Astrocyte (in vitro differentiated cells and primary cell): Measurements from ENCODE around the gene G2E3.

Experiments
- EZH2 ChIP-seq: IDR thresholded peaks from 2 replicates; pipeline ENCODE4 v1.6.1; 2012; ENCODE audit warnings: mild to moderate bottlenecking, low read length, inconsistent platforms; ENCODE audit not compliant: insufficient read depth
- TF ChIP-seq, protein P1 (sequence below): IDR thresholded peaks from 2 replicates; pipeline ENCODE4 v1.5.1; 2011; ENCODE audit warnings: low read depth, mild to moderate bottlenecking, inconsistent platforms, low read length, moderate library complexity; ENCODE audit not compliant: insufficient read depth

DNA sequence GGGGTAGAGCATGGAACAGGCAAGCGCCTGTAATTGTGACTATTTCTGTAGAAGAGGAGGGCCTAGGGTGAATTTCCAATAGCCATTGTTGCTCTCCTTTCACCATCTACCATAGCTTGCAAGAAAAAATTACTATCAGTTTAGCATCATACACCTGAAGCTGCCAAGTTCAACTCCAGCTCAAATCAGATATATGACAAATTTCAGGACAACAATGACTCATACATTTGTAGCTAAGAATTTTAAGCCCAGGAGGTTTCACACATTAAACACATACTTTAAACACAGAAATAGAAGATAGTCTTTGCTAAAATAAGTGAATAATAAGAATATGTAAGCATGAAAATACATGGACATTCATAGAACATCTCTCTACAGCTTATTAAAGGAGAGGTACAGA, 17.6 kb upstream of the G2E3 start:
- TF ChIP-seq EZH2, result no peak
- TF ChIP-seq, protein P1, sequence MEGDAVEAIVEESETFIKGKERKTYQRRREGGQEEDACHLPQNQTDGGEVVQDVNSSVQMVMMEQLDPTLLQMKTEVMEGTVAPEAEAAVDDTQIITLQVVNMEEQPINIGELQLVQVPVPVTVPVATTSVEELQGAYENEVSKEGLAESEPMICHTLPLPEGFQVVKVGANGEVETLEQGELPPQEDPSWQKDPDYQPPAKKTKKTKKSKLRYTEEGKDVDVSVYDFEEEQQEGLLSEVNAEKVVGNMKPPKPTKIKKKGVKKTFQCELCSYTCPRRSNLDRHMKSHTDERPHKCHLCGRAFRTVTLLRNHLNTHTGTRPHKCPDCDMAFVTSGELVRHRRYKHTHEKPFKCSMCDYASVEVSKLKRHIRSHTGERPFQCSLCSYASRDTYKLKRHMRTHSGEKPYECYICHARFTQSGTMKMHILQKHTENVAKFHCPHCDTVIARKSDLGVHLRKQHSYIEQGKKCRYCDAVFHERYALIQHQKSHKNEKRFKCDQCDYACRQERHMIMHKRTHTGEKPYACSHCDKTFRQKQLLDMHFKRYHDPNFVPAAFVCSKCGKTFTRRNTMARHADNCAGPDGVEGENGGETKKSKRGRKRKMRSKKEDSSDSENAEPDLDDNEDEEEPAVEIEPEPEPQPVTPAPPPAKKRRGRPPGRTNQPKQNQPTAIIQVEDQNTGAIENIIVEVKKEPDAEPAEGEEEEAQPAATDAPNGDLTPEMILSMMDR, result no peak
